GM19035 (cell line): ENCODE results near the gene HSPG2.

Experiments
- ATAC-seq: cut with Tn5 transposase; IDR thresholded peaks from one replicate; pipeline ENCODE4 v1.9.1; 2021; ENCODE audit not compliant: unreplicated experiment

The HSPG2 gene

GRCh38 chr1:21901473-21901847 is 35.6 kb downstream of the HSPG2 start:
- ATAC-seq, result no peak

DNA sequence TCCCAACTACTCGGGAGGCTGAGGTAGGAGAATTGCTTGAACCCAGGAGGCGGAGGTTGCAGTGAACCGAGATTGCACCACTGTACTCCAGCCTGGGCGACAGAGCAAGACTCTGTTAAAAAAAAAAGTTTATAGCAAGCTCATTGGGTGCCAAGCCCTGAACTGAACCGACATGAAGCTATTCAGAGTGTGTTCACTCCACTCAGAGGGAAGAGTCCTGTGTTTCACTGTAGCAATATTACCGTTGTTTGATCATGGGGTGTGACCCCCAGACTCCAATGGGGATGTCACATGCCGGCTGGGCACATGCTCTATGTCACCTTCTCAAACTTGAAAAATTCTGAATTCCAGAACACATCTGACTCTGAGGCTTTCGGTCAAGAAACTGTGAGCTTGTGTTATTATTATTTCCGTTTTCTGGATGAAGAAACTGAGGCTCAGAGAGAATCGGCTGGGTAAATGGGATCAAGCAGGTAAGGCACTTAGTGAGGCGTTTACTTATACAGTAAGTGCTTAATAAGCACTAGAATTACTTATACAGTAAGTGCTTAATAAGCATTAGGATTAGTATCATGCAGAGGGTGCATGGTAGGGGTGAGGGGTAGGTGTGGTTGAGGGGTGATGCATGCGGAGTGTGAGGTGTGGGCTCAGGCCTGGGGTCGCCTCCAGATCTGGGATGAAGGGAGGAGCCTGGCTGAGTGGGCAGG is 36.2 kb downstream of the HSPG2 start:
- ATAC-seq, result no peak

GRCh38 chr1:21899987-21900386 is 37.1 kb downstream of the HSPG2 start:
- no peak for ATAC-seq

DNA sequence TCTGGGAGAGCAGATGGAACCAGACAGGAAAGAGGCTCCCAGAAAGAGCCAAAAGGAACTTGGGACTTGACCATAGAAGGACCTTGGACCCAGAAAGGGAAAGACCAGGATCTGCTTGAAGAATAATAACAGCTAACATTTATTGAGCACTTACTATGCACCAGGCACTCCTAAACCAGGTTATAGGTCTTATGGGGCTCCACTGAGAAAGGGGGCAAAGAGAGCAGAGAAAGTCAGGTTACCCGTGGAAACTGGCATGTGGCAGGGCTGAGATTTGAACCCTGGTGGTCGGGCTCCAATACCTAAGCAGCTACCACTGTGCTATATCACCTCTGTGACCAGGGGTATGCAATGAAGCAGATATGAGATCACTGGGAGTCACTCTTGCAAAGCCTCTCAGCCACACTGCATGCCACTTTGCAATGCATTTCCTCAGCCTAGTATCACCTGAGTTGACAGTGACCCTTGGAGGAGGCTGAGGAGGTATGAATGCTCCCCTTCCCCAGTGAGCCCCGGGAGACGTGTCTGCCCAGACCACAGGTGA is 37.8 kb downstream of the HSPG2 start:
- no peak for ATAC-seq

DNA sequence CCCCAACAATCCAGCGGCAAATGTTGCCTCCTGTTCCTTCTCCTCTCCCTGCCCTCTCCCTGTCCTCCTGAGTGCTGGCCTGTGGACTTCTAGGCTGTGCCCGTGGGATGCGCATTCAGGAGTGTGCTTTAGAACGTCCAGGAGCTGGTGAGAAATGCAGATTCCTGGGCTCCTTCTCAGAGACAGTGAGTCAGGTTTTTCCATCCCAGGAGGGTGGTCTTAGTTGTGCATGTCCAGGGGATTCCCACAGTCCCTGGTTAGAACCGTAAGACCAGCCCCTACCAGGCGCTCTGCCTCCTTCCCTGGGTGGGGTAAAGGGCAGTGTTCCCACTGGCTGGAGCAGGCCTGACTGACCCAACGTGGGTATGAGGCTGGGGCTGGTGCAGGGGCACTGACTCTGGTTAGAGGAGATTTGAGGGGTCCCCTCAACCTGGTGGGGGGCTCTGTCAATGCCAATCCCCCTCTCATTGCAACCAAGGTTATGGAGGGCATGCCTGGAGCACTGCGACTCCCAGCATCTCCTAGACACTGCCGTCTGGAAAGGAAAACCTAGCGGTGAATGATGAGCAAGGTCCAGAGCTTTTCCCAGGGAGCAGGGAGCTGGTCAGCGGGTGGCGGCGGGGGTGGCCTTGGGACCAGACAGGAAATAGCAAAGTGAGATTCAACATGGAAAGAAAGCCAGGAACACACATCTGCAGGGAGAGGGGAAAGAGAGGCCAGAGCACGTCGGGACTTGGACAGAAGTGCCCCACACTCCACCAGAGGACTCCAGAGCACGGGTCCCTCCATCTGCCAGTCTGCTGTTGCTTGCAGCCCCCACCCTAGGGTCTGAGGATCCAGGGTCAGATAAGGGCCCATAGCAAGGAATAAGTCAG is 38.5 kb downstream of the HSPG2 start:
- no peak for ATAC-seq

DNA sequence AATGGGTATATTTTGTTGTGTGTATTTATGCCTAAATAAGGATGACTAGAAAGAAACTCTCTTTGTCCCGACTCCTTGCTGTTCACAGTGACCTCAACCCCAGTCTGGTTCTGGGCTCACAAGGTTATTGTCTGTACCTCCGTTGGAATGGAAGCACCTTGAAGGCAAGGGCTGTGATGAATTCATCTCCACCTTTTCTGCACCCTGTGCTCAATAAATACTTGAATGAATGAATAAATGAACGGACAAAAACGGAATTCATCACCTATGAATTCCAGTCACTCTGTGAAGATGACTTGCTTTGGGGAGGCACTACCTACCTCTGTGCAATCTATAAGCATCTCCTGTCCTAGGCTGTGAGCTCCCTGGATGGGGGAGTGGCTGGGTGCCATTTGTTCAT is 39.3 kb downstream of the HSPG2 start:
- no peak for ATAC-seq

DNA sequence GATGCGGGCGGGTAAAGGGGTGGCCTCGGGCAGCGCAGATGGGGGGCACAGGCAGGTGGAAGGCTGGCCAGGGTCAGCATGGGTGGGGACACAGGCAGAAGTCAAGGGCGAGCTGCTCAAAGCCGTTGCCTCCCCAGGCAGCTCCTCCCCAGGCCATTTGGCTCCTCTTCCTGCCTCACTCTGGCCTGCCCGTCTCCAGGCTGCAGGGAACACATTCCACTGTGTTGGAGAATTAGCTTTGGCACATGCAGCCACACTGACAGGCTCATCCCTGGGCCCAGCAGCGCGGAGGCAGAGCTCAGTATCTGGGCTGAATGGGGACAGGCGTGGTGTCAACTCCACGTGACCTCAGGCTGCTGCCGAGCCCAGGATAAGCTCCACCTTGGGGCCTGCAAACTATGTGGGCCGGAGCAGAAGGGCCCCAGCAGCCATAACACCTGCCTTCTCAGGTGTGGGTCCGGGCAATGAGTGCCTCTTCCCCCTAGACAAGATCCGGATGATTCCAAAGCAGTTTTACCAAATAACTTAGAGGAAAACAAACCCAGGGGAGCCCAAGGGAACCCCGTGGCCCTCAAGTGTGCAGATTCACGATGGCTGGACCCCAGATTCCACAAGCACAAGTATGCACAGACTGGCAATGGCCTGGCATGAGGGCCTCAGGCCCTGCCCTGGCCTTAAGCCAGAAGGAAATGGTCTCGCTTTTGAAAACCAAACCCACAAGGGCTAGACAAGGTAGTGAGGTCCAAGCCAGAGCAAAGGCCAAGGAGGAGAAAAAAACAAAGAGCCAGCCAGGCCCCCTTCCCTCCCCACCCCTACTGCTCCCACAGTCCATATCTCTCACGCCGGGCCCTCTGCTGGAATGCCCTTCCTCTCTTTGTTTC is 40.2 kb downstream of the HSPG2 start:
- no peak for ATAC-seq

DNA sequence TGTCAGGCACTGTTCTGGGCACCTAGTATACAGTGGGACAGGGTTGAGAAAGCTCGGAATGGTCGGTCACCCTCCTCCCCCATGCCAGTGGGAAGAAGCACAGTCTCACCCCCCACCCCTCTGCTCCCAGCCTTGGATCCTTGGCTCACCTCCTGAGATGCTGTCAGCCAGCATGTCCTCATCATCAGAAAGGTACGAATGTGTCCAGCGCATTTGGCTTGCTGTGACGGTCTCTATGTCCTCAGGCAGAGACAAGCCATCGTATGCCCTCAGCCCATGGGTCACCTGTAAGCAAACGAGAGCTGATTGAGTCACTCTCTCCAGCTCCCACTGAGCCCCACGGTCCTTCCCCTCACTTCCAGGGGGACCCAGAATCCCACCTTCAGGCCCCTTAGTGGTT is 41.1 kb downstream of the HSPG2 start:
- no peak for ATAC-seq

GRCh38 chr1:21894034-21894881 is 42.9 kb downstream of the HSPG2 start:
- no peak for ATAC-seq

DNA sequence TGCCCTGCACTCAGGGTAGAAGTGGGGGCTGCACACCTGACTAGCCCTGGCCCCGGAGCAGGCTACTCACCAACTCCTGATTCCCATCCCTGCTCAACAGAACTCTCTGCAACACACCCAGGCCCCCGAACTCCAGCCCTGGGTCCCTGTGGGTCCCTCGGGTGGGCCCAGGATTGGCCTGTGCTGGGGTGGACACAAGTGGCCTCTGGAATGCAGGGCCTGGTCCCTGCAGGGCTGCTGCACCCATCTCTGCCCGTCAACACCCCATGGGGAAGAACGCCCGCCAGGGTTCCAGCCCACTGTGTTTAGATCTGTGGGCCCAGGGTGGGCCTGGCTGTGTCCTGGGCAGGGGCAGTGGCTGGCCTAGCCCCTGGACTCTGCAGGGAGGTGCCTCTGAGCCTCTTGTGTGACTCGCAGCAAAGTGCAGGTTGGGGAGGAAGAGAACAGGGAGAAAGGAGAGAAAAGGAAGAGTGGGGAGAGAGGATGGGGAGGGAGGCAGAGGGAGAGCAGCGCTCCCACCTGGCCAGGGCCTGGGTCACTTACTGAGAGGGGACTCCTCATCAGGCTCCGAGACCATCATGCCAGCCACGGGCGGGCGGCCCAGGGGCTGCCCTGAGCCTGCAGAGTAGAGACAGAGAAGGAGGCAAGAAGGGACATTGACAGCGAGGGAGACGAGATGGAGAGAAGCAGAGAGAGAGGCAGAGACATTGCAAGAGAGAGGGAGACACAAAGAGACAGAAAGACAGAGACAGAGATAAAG is 43.9 kb downstream of the HSPG2 start:
- ATAC-seq, result no peak

GRCh38 chr1:21891621-21892479 is 45.3 kb downstream of the HSPG2 start:
- ATAC-seq, result no peak

- no peak for ATAC-seq
Measured at GRCh38 chr1:21891081-21891480, 46.0 kb downstream of the HSPG2 start.

GRCh38 chr1:21888500-21888899 is 48.6 kb downstream of the HSPG2 start:
- no peak for ATAC-seq

- no peak for ATAC-seq
Measured at GRCh38 chr1:21887796-21888195, 49.3 kb downstream of the HSPG2 start.

DNA sequence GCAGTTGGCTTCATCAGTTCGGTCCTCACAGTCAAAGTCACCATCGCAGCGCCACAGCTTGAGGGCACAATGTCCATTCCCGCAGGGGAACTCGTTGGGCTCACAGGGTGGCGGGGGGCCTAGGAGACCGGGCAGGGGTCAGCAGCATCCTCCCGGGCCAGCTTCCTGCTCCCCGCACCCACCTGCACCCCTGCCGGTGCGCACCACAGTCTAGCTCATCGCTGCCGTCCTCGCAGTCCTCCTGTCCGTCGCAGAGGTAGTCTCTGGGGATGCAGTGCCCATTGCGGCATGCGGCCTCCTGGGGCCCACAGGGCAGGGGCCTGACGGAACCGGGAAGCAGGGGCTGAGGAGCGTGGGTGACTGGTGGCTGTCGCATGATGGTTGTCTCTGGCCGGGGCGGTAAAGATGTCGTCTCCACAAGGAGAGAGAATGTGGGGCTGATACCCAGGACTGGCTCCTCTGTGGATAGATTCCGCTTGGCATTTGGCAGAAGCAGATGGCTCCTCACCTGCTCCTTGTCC is 49.8 kb downstream of the HSPG2 start:
- ATAC-seq, result no peak

GRCh38 chr1:21886486-21887215 is 50.5 kb downstream of the HSPG2 start:
- no peak for ATAC-seq

DNA sequence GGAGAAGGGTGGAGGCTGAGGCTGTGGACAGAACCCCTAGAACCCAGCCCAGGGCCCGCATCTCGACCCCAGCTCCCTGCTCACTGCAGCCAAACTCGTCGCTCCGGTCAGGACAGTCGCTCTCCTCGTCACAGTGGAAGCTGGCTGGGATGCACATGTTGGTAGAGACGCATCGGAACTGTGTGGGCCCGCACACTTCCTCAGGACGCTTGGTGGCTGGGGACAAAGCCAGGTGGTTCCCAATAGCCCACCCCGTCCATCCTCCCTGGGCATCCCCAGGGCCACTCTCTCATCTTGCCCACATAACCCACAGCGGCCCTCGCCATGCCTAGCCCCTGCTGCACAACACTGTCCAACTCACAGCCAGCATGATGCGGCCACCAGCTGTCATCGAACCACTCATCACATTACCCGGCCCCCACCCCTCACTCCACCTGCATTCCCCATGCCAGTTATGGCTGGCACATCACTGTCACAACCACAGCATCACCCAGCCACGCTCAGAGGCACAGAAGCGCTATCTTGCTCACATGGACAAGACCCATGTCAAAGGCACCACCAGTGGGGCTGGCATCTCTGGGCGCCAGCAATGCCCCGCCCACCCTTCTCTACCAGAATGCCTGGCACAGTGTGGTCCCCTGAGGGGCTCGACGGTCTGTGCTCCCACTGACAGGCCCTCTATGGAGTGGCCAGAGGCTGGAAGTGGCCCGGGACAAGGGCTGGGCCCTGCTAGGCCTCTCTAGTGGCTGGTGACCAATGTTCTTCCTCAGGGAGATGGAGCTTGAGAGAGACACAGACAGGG is 51.7 kb downstream of the HSPG2 start:
- ATAC-seq, result no peak
